ENCODE data around the gene CFTR. TPM values are rescaled to one million over a fixed set of nuclear protein-coding genes. Genes with fewer than 3 reads are reported as not detected.

Gene CFTR
- total RNA-seq, 3 donors from 2014 or later (not counting 1 experiment from before 2014, with no cell fraction given): not detected

DNA sequence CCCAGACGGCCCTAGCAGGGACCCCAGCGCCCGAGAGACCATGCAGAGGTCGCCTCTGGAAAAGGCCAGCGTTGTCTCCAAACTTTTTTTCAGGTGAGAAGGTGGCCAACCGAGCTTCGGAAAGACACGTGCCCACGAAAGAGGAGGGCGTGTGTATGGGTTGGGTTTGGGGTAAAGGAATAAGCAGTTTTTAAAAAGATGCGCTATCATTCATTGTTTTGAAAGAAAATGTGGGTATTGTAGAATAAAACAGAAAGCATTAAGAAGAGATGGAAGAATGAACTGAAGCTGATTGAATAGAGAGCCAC lies 184 bp downstream of the CFTR start:
- Mint-ChIP-seq H3K4me3 (no peak overlapping the region), H3K27me3 (ENCODE audit: low read depth in 2 of 2) (peaks cover 12 to 24% of the 10 kb centered on the region in 2 donors)

GRCh38 chr7:117480978-117481377 lies 1.2 kb downstream of the CFTR start:
- Mint-ChIP-seq H3K4me3 (no peak overlapping the region), H3K36me3 (no peaks in the 10 kb centered on the region), H3K4me1 (no peaks in the 10 kb centered on the region), H3K27me3 (ENCODE audit: low read depth in 2 of 2) (peaks cover 12 to 24% of the 10 kb centered on the region in 2 donors), H3K27ac (no peak overlapping the region), H3K9me3 (peaks cover 0 to 5% of the 10 kb centered on the region in 2 donors)
- H3K27ac ChIP-seq (ENCODE audit: low read length): no peak overlapping the region
- TF ChIP-seq CTCF (IDR thresholded peaks at IDR 0.05): no peak
- no peaks in the 10 kb centered on the region for H3K4me1 ChIP-seq (ENCODE audit: control insufficient read depth, insufficient read depth, low read length)
- intact Hi-C loops (cut with micrococcal nuclease): no loop called here
- DNase-seq: no peak
- no peak for ATAC-seq
- H3K27me3 ChIP-seq (ENCODE audit: control insufficient read depth, insufficient read depth, low read length): peaks cover 6% of the 10 kb centered on the region
- H3K9me3 ChIP-seq (ENCODE audit: control insufficient read depth, insufficient read depth, low read length): no peaks in the 10 kb centered on the region
- no peaks in the 10 kb centered on the region for H3K36me3 ChIP-seq (ENCODE audit: control insufficient read depth, insufficient read depth, low read length)
- H3K4me3 ChIP-seq (ENCODE audit: low read length): no peak overlapping the region
- 100% methylated on average over 1 of the region's 2 CpGs for WGBS (ENCODE audit: insufficient coverage)

More for the DNA sequence above, 184 bp downstream of the CFTR start:
- H3K4me3 ChIP-seq (ENCODE audit: low read length): no peak overlapping the region
- Mint-ChIP-seq H3K4me1 (no peaks in the 10 kb centered on the region), H3K9me3 (peaks cover 0 to 5% of the 10 kb centered on the region in 2 donors), H3K36me3 (no peaks in the 10 kb centered on the region), H3K27ac (no peak overlapping the region)
- H3K27me3 ChIP-seq (ENCODE audit: control insufficient read depth, insufficient read depth, low read length): peaks cover 6% of the 10 kb centered on the region
- no peaks in the 10 kb centered on the region for H3K4me1 ChIP-seq (ENCODE audit: control insufficient read depth, insufficient read depth, low read length)
- TF ChIP-seq CTCF (IDR thresholded peaks at IDR 0.05): no peak
- H3K9me3 ChIP-seq (ENCODE audit: control insufficient read depth, insufficient read depth, low read length): no peaks in the 10 kb centered on the region
- ATAC-seq (no peak), DNase-seq (no peak)
- intact Hi-C loops (cut with micrococcal nuclease): no loop called here
- WGBS (ENCODE audit: insufficient coverage): 8% methylated on average over 11 of the region's 11 CpGs
- H3K27ac ChIP-seq (ENCODE audit: low read length): no peak overlapping the region
- H3K36me3 ChIP-seq (ENCODE audit: control insufficient read depth, insufficient read depth, low read length): no peaks in the 10 kb centered on the region

DNA sequence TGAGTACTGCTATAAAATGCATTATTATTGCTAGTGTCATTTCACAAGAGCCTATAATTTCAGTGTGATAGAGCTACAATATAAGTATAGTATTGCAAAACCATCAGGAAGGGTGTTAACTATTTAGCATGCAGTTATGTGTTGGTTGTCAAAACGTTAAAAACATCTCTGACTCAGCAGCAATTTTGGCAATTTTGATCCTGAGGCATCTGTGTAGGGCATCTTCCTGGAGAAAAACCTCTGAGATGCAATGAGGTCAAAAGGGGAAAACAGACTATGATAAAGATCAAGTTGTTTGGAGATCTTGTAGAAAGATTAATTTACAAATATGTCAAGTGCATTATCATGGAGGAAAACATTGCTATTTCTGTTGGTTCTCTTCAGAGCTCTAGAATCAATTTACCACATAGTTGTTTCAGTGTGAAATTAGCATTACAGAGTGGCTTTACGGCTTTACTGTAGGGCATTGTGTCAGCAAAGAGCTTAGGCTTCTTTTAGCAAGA lies 5.3 kb downstream of the CFTR start:
- no peak for DNase-seq
- Mint-ChIP-seq H3K36me3 (no peaks in the 10 kb centered on the region), H3K4me3 (no peak overlapping the region), H3K27me3 (ENCODE audit: low read depth in 2 of 2) (peaks cover 0 to 2% of the 10 kb centered on the region in 2 donors), H3K4me1 (no peaks in the 10 kb centered on the region), H3K27ac (no peak overlapping the region), H3K9me3 (peaks cover 0 to 3% of the 10 kb centered on the region in 2 donors)
- peaks cover 2% of the 10 kb centered on the region for H3K27me3 ChIP-seq (ENCODE audit: control insufficient read depth, insufficient read depth, low read length)
- no peak for ATAC-seq
- H3K4me3 ChIP-seq (ENCODE audit: low read length): no peak overlapping the region
- no peaks in the 10 kb centered on the region for H3K36me3 ChIP-seq (ENCODE audit: control insufficient read depth, insufficient read depth, low read length)
- WGBS (ENCODE audit: insufficient coverage): 52% methylated on average over 2 of the region's 2 CpGs
- no peaks in the 10 kb centered on the region for H3K4me1 ChIP-seq (ENCODE audit: control insufficient read depth, insufficient read depth, low read length)
- H3K9me3 ChIP-seq (ENCODE audit: control insufficient read depth, insufficient read depth, low read length): no peaks in the 10 kb centered on the region
- intact Hi-C loops (cut with micrococcal nuclease): no loop called here
- H3K27ac ChIP-seq (ENCODE audit: low read length): no peak overlapping the region
- TF ChIP-seq CTCF (IDR thresholded peaks at IDR 0.05): no peak

- no peak for TF ChIP-seq CTCF (IDR thresholded peaks at IDR 0.05)
- H3K36me3 ChIP-seq (ENCODE audit: control insufficient read depth, insufficient read depth, low read length): no peaks in the 10 kb centered on the region
- no peaks in the 10 kb centered on the region for H3K9me3 Mint-ChIP-seq
- H3K9me3 ChIP-seq (ENCODE audit: control insufficient read depth, insufficient read depth, low read length): no peaks in the 10 kb centered on the region
- DNase-seq (no peak), ATAC-seq (no peak)
- H3K27ac Mint-ChIP-seq: no peak overlapping the region
- no peaks in the 10 kb centered on the region for H3K36me3 Mint-ChIP-seq
- 94% methylated on average over 3 of the region's 3 CpGs for WGBS (ENCODE audit: insufficient coverage)
- no peaks in the 10 kb centered on the region for H3K27me3 Mint-ChIP-seq (ENCODE audit: low read depth in 2 of 2)
- H3K4me1 Mint-ChIP-seq: no peaks in the 10 kb centered on the region
- no peak overlapping the region for H3K27ac ChIP-seq (ENCODE audit: low read length)
- H3K4me1 ChIP-seq (ENCODE audit: control insufficient read depth, insufficient read depth, low read length): no peaks in the 10 kb centered on the region
- intact Hi-C loops (cut with micrococcal nuclease): no loop called here
- H3K4me3 Mint-ChIP-seq: no peak overlapping the region
- H3K4me3 ChIP-seq (ENCODE audit: low read length): no peak overlapping the region
- no peaks in the 10 kb centered on the region for H3K27me3 ChIP-seq (ENCODE audit: control insufficient read depth, insufficient read depth, low read length)
Observed at GRCh38 chr7:117489016-117489415, 9.2 kb downstream of the CFTR start.

All from natural killer cell (primary cell).